Thoracic aorta (tissue), 2 donors: ENCODE data around the gene CXXC1. TPM values are rescaled to one million over a fixed set of nuclear protein-coding genes. Genes with fewer than 3 reads are reported as not detected.
"Not testable (repeated sequence)": the region's sequence is repeated elsewhere in the genome, so short reads cannot be mapped to it uniquely, and the experiment has no call there.

ENCODE experiments used
- ATAC-seq: fragments of 150-250 bp; one replicate; pipeline ENCODE4 v1.8.0; 2017; ENCODE audit warnings: low read depth; ENCODE audit not compliant: insufficient number of reproducible peaks, low FRiP score
- DNase-seq: peaks from one replicate; pipeline ENCODE4 v3.0.0-alpha.2; 2020; ENCODE audit warnings: low spot score
- H3K27ac ChIP-seq, 2 donors: fragments of 200-600 bp; sonication (generic); 1 replicate in 1 of 2; 2 replicates in 1 of 2; pipeline ENCODE4 v1.5.1; 2016; ENCODE audit warnings: mild to moderate bottlenecking in 2 of 2, moderate library complexity in 2 of 2
- H3K27me3 ChIP-seq: fragments of 200-600 bp; sonication (generic); replicated peaks from 2 replicates; pipeline ENCODE4 v1.6.0; 2016; ENCODE audit warnings: mild to moderate bottlenecking; ENCODE audit not compliant: insufficient read depth
- H3K36me3 ChIP-seq: fragments of 200-600 bp; sonication (generic); one replicate; pipeline ENCODE4 v1.5.1; 2016
- H3K4me1 ChIP-seq, 2 donors: fragments of 200-600 bp; sonication (generic); 1 replicate in 1 of 2; 2 replicates in 1 of 2; pipeline versions ENCODE4 v1.5.1 to v1.6.0; 2016; ENCODE audit warnings: low read depth in 2 of 2, mild to moderate bottlenecking in 1 of 2; ENCODE audit not compliant: control insufficient read depth in 1 of 2
- H3K4me3 ChIP-seq: fragments of 200-600 bp; sonication (generic); 2 replicates; pipeline ENCODE4 v1.5.1; 2016; ENCODE audit warnings: mild to moderate bottlenecking
- H3K9me3 ChIP-seq: fragments of 200-600 bp; sonication (generic); 2 replicates; pipeline ENCODE4 v1.5.1; 2016
- CTCF ChIP-seq: fragments of 200-600 bp; sonication (generic); IDR thresholded peaks from one replicate; pipeline ENCODE4 v1.5.1; 2019; ENCODE audit warnings: antibody characterized with exemption
- total RNA-seq, 2 donors: library from RNA; depleted of rRNA; stranded (reverse); fragments of >200 nt; gene quantifications; one replicate each; pipeline versions ENCODE4 v1.1.0 to v1.2.3, GENCODE V29; 2016

CXXC1 gene
- total RNA-seq, 2 donors from 2014 or later, result 47.9 to 88.5 TPM

- peaks cover 0 to under 1% of the 10 kb centered on the region in 2 donors for H3K4me1 ChIP-seq
- no peaks in the 10 kb centered on the region for H3K9me3 ChIP-seq
- H3K27me3 ChIP-seq, result no peaks in the 10 kb centered on the region
- H3K4me3 ChIP-seq, result no peak overlapping the region
- ATAC-seq, result no peak
- DNase-seq, result no peak
- no peak for TF ChIP-seq CTCF
- H3K36me3 ChIP-seq, result no peaks in the 10 kb centered on the region
- no peak overlapping the region for H3K27ac ChIP-seq
Measured at GRCh38 chr18:50293039-50293438, 5.5 kb upstream of the CXXC1 start.

GRCh38 chr18:50289108-50289443 lies 1.6 kb upstream of the CXXC1 start:
- Histone ChIP-seq H3K4me1 (peaks cover 0 to 6% of the 10 kb centered on the region in 2 donors), H3K36me3 (peaks cover under 1% of the 10 kb centered on the region), H3K27ac (no peak overlapping the region), H3K9me3 (no peaks in the 10 kb centered on the region), H3K27me3 (no peaks in the 10 kb centered on the region), H3K4me3 (no peak overlapping the region)
- DNase-seq (no peak), ATAC-seq (no peak)
- no peak for TF ChIP-seq CTCF

- not testable (repeated sequence) for H3K4me1 ChIP-seq, H3K9me3 ChIP-seq, H3K27me3 ChIP-seq, H3K36me3 ChIP-seq, ATAC-seq, DNase-seq
- peak overlapping the region; percentile 98 for H3K4me3 ChIP-seq
- H3K27ac ChIP-seq, result peak overlapping the region; percentile 82 to 91
Measured at GRCh38 chr18:50288348-50289107, 1.0 kb upstream of the CXXC1 start.

GRCh38 chr18:50287028-50287440 lies 458 bp downstream of the CXXC1 start:
- Histone ChIP-seq H3K9me3 (no peaks in the 10 kb centered on the region), H3K27me3 (no peaks in the 10 kb centered on the region), H3K4me1 (peaks cover 0 to 8% of the 10 kb centered on the region in 2 donors), H3K4me3 (peak overlapping the region; percentile 98), H3K36me3 (peaks cover 12% of the 10 kb centered on the region), H3K27ac (peak overlapping the region; percentile 82 to 91)
- TF ChIP-seq CTCF, result no peak
- ATAC-seq, result no peak
- DNase-seq, result no peak

- peak overlapping the region; percentile 98 for H3K4me3 ChIP-seq
- no peak for TF ChIP-seq CTCF
- no peaks in the 10 kb centered on the region for H3K27me3 ChIP-seq
- H3K36me3 ChIP-seq, result peaks cover 12% of the 10 kb centered on the region
- peaks cover 0 to 12% of the 10 kb centered on the region in 2 donors for H3K4me1 ChIP-seq
- H3K9me3 ChIP-seq, result no peaks in the 10 kb centered on the region
- ATAC-seq, result no peak
- DNase-seq, result no peak
- H3K27ac ChIP-seq, result peak overlapping the region; percentile 82 to 91
Measured at GRCh38 chr18:50286391-50287027, 983 bp downstream of the CXXC1 start.
